IPS-NIHi7 (cell line): ENCODE results near the gene ITGA5.

Experiments
- DNase-seq: peaks from one replicate; pipeline ENCODE4 v3.0.0; 2012; ENCODE audit warnings: mixed read lengths; ENCODE audit errors: extremely low spot score

Gene ITGA5

DNA sequence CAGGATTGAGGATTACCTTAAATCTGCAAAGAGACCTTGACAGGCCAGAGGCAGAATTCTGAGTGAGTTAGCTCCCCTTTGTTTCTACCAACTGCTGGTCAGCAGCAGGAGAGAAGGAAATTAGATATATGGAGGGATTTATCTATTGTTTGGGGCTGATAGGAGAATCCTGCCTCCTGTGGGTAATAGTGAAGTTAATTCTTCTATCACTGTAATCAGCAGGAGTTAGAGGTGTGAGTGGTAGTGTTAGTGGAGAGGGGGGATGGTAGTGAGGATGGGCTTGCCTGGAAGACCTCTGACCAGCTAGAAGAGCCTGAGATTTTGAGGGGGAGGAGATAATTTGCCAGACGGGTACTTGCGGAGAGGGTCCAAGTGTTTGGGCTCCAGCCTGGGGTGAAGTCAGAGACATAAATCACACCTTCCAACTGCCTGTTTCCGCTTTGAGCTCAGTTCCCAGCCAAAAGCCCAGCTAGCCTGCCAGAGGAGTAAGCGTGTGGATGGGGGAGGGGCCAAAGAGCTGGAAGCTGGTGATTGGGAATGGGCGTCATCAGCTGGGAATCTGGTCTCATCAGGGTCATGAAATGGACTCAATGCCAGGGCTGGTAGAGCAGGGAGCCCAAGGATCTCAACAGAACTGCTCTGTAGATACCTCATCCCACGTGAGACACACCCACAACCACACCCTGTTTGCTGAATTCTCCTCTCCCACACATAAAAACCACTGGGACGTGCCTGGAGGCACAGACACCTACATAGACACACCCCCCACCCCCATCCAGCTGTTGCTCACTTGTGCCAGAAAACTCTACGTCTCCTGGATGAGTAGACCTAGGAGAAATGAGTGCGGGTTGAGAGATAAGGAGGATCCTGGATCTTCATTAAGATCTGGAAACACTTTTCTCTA, 13.1 kb upstream of the ITGA5 start:
- DNase-seq: peak; percentile 69

DNA sequence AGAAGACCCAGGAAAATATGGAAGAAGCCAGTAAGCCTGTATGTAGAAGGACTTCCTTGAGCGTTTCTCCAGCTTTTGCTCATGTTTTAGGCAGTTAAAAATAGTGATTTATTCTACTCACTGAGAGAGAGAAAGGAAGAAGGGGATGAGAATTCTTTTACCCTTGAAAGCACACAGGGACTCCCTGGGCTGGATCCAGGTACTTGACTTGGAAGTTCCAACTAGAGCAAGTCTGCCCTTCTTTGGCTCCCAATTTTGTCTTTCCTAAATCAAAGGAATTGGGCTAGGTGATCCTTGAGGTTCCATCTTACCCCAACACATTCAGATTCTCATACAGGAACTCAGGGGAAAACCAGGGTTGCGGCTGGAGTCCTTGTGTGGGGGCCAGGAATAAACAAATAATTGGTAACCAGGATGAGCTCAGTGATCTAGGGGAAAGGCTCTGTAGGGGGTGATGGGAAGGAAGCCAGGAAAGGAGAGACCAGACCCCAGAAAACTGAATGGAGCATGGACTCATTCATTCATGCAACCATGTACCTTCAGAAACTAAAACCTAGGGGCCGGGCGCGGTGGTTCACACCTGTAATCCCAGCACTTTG, 11.5 kb upstream of the ITGA5 start:
- DNase-seq: no peak

DNA sequence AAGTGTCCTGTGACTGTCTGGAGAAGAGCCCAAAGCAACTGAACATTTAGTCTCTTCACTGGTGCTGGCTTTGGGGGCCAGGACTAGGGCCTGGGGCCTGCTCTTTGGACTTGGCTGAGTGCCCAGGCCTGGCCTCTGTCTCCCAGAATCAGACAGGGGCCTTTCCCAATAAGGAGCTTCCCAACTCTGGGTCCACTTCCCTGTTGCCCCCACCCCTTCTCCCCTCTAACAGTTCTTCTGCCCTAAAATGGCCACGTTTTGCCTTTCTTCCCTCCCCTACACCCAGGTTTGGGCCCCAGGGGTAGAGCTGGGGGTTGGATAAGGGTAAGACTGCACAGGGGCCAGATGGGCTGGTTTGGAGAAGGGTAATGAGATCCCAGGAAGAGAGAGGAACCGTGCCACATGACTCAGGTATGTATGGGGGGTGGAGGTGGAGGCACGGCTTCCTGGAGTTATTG, 10.0 kb upstream of the ITGA5 start:
- no peak for DNase-seq

DNA sequence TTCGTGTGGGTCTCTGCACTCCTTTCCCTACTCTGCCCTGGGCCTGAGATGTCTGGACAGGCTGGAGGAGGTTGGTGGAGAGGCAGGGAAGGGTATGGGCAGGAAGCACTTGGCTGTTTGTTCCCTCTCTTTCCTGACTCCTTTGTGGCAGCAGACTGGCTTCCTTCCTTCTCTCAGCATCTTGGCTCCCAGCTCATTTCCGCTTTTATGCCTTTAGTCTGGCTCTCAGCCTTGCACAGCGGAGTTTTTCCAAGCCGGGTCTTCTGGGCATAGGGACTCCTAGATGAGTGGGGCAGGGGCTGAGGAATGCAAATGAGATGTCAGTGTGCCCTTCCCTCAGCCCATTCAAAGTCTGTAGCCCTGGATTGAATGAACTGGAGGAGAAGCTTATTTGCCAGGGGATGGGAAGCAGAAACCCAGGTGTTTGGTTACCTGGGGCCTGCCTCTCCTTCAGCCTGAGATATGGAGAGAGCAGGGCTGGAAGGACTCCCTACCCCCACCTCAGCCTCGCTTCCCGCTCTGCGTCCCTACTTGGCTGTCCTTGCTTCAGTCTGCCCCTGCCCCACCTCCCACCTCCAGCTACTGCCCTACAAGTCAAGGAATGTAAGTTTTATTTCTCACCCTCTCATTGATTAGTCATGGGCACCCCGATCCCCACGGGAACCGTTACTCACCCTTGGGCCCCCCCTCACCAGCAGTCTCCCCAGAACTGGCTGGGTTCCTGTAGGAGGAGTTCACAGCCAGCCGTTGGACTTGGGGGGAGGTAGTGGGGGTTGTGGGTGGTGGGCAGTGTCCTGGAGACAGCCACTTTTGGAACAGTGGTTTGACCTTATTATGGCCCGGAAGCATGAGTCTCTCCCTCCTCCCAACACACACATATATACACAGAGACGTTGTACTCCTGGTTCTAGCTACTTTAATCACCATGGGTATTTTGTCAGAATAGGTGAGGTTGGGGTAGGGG, 9.3 kb upstream of the ITGA5 start:
- DNase-seq: peak; percentile 51

DNA sequence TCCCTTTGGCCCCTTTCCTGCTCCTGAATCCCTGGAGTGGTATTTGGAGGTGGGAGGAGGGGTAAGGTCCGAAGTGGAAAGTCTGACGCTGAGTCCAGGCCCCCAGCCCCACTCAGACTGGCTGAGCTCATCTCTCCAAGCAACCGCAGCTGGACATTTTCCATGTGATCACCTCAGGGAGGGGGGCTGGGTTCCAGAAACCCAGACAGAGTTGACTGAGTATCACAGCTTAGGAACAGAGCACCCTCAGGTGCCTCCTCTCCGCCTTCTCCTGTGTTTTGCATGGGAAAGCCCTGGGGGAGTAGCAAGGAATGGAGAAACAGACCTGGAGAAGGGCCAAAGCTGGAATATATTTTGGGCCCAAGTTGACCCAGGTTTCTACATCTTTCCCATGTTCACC, 8.0 kb upstream of the ITGA5 start:
- DNase-seq: no peak

DNA sequence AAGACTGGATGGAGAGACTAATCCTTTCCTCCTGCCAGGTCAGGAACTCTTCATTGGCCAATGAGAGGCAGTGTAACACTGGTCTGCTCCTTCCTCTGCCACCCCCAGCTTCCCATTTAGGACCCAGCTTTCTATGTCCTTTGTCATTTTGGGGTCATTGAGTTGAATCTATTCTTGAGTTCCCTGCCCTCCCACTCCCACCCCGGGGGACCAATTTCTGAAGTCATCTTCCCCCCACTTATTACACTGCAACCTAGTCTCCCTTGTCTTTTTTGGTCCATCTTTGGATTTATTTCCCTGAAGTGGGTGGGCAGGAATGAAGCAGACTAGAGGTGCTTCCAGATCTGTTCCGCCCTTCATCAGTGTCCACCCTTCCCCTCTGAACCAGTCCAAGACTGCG, 7.6 kb upstream of the ITGA5 start:
- DNase-seq: no peak

DNA sequence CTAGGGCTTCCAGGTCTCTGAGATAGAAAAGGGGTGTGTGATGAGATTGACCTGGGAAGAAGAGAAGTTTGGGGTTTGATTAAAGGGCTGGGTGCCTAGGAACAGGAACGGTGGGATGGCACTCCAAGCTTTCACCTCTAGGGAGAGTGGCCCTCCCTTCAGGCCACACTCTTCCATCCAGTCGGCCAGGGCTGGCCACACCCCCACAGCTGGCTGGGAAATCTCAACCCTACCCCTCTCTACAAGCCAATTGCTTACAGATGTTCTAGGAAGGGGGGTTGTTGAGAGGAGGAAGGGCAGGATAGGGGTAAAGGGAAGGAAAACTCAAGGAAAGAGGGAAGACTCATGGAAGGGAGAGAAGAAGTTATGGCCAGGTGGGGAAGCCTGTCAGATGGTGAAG, 6.6 kb upstream of the ITGA5 start:
- peak; percentile 46 for DNase-seq

DNA sequence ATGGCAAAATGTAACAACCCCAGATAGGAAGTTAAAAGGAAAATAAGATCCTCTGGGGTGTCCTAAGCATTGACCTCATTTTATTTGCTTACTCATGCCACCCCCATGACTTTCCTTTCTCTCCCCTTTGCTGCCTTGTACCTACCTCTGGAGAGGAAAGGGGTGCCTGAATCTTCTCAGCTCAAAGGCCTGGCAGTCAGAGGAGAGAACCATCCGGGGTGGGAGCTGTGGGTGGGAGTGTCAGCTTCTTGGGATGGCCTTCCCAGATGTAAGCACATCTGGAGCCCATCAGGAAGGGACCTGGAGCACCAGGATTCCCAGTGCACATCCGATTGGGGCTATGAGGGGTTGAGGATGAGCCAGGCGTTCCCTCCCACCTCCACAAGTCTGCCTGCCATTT, 5.2 kb upstream of the ITGA5 start:
- no peak for DNase-seq

DNA sequence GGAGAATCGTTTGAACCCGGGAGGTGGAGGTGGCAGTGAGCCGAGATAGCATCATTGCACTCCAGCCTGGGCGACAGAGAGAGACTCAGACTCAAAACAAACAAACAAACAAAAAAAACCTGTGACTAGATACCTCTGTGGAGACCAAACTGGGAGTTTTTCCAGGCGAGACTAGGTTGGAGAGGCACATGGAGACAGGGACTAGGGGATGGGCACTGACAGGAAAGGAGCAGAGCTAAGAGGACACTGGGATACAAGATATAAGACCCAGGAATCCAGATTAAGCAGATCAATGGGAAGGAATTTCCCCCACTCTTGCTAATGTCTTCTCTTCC, 4.7 kb upstream of the ITGA5 start:
- DNase-seq: no peak

DNA sequence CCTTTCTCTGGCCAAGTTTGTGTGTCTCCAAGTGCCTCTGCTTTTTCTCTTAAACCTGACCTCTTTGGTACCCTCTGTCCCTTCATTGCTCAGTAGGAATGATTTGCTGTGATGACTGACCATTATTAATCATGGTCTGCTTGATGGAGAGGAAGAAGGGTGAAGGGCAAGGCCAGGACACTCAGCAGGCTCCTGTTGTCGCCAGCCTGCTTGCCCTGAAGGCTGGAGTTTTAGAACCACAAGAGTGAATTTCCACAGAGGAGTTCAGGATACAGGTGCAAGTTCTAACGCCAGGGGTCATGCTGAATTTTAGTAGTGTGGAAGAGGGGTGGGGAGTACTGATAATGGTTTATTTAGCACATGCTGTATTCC, 2.8 kb upstream of the ITGA5 start:
- DNase-seq: no peak

DNA sequence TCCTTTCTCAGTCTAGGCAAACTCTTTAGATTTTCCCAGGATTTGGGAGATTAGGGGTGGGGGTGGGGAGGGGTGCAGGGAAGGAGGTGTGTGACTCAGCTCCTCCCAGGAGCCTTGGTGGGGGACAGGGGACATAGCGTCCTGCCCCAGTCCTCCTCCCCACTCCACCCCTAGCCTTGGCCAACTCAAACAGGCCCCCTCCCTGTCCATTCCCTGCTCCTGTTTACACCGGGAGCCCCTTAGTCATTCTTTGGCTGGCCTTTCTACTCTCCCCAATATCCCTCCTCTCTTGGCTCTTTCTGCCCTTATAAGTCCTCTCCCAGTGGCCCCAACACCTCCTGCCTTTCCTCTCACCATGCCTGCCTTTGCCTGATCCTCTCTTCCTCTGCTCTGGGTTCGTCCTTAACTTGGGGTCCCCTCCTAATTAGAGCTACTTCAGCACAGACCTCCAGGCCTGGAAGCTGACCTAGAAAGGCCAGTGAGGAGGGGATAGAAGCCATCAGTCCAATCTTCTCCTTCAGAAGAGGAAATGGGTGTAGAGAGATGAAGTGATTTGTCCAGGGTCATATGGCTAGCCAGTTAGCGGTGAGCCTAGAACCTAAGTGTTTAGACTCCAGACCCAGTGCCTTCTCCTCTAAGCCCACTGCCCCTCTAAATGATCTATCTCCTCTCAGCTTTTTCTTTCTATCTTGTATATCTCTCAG, 2.3 kb upstream of the ITGA5 start:
- no peak for DNase-seq

DNA sequence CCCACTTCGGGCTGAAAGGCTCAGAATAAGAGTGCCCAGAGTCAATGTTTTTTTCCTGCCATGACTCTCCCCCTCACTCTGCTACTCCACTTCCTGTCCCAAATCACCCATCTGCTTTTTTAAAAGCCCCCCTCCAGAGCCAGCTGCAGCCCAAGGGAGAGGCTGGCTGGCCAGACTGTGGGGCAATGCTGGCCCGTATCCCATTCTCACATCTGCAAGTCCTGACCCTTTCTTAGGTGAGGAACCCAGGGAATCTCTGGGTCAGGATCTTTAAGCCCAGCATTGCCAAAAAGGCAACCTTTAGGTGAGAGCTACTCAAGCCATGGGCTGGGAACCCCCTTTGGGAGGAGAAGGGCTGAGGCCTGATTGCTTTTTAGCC, 1.7 kb upstream of the ITGA5 start:
- no peak for DNase-seq

DNA sequence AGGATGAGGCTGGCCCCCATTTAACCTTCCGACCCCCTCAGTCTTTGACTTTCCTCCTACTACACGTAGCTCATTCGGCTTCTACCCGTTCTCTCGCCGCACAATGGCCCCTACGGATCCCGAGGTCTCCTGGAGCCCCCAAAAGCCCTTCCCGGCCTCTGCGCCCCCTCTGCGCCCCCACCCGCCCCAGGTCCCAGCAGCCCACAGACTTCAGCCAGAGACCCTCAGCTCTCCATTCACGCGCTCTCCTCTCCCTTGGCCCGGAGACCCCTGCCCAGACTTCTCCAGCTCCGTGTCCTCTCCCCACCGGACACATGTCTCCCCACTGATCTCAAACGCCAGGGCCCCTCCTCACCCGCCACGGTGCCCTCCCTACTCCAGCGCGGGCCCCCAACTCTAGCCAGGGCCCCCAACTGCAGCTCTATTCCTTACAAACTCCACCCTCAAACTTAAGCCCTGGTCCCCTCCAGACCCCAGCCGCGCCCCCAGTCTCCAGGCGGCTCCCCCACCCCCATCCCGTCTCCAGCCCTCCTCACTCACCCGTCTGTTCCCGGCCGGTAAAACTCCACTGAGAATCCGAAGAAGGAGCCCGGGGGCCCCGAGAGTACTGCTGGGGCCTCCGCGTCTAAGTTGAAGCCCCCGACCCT, 502 bp downstream of the ITGA5 start:
- DNase-seq: no peak

DNA sequence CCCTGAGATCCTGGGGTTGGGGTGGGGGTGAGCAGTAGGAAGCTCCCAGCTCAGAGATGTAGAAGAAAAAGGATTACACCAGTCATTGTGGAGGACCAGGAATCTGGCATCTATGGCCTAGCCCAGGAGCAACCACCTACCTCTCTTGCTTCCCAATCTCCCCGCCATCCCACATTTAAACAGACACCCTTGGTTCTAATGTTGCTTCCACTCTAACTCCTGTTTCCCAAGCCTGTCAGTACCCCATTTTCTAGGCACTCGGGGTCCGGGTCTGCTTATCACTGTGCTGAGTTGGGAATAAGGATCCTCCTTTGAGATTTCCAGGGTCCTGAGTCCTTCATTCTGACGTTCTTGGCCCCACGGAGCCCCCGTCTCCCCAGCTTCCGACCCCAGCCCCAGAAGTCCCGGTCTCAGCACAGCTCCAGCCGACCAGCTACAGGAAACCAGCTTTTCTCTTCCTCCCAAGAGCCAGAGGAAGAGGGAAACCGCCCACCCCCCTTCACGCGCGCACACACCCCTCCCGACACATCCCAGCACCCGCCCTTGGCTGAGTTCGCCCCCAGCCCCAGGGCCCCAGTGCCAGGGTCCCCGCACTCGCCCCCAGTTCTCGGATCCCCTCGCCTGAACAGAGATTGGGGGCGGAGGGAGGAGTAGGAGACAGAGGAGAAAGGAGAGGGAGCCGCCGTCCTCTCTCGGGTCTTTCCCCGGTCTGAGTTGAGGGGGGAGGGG, 1.2 kb downstream of the ITGA5 start:
- DNase-seq: peak; percentile 45

DNA sequence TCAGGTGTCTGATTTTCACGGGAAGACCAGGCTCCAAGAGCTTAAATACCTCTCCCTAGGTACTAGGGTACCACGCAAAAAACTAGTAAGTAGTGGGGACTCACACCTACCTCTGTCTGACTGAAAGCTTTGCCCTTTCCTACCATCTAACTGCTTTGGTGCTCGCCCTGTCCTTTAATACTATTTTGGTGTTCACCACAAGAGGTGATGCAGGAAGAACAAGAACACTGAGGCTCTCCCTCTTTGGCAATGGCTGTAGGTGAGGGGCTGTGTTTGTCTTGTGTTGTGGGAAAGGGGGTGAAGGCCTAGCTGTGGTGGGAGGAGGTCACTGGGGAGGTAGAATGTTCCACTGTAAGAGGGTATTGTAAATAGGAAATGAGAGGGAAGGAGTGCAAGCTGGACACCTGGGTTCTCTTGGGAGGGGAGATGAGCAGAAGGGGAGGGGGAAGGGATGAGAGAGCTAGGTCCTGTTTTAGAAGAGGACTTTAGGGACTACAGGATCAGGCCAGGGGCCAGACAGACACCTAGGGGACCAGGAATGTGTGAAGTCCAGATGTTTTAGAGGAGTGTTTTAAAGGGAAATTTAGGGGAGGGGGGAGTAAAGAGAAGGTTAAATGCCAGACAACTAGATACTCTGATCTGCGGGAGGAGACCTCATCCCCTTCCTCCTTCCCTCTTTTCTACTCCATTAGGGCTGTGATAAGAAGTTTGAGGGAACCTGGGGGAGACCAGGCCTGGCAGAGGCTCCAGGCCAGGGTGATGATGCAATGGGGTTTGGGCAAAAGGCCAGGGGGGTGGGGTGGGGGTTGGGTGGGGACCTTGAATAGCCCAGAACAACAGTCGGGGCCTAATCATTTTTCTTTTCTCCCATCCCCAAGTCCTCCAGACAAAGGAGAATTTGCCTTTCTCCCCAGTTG, 2.1 kb downstream of the ITGA5 start:
- no peak for DNase-seq

DNA sequence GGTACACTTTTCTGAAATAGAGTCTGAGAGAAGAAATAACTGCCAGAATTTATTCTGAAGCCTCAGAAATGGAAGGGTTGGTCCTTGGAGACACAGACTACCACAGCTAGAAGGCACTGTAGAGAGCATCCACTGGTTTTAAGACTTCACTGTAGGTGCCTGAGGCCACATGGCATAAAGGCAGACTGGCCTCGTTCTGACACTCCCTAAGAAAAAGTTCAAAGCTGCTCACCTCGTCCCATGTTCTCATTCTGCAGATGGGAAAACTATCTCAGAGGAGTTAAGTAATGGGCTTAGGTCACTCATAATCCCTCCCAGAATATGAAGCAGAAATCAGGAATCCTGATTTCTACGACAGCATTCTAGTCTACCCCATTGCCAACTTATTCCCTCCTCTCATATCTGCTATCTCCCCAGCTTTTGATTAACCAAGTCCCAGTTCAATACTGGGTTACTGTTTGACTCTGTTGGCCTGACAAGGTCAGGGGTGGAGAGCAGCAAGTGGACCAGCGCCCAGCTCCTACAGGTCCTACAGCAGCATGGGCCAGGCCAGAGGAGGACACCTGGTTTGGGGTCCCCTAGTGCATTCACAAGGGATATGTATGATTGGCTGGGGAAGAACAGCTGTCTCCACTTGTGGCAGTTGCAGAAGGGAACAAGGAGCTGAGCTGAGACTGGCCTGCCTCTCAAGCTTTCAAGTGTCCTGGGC, 3.7 kb downstream of the ITGA5 start:
- no peak for DNase-seq

DNA sequence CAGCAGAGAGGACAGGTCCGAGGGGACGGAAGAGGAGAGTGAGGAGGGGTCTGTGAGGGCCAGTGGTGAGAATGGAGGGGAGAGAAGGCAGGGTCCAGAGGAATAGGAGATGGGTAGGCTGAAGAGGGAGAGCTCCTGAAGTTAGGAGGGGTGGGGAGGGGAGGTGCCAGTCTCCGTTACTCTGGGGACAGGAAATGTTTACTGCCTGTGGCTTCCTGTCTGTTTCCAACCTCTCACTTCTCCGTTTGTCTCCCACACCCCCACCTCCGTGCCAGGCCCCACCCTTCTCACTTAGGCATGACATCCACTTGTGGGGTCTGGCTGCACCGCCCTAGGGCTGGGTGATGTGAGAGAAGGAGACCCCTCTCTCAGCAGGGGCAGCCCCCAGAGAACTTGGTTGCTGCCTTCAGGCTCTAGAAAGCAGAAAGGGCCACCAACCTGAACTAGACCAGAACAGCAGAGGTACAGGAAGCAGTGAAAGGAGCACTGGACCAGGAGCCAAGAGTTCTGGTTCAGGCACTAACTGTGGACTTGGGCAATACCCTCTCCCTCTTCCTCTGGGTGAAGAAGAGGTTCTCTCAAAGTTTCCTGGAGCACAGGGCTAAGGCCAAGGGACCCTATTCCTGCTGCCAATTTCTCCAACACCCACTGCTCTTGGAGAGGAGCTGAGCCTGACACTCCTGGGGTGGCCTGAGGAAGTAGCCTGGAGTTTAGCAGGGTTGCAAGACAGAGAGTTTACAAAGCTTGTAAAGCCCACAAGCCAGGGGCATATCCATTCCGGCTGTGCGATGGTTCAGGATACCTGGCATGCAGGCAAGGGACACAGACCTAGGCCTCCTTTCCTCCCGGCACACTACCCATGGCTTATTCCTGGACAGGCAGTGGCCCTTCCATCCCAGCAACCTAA, 5.5 kb downstream of the ITGA5 start:
- DNase-seq: no peak

DNA sequence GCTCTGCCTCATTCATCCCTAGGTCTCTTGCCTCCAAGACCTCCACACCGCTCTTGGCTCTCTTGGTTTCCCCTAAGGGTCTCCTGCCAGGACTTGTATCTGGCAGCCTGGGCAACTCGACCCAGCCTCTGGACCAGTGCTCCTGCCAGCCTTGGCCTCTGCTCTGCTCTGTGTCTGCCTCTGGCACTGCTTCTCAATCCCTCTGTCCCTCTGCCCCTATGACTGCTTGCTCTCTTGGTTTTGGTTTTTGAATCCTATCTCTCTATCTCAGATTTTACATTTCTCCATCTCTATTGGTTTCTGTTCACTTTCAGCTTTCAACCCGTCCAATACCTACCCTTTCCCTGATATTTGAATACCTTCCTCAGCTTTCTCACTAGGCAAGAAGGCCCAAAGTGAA, 6.3 kb downstream of the ITGA5 start:
- DNase-seq: no peak
